Left ventricle myocardium inferior (tissue), 1 donor: ENCODE measurements around the gene GMEB2. TPM values are rescaled to one million over a fixed set of nuclear protein-coding genes. Genes with fewer than 3 reads are reported as not detected.

Experiments
- DNase-seq: peaks from one replicate; pipeline ENCODE4 v3.0.0-alpha.2; 2020
- H3K27ac ChIP-seq: fragments of 200-600 bp; replicated peaks from 2 replicates; pipeline ENCODE4 v1.8.0; 2021
- H3K27me3 ChIP-seq: fragments of 200-600 bp; 2 replicates; pipeline ENCODE4 v1.8.0; 2021; ENCODE audit warnings: low read depth
- H3K36me3 ChIP-seq: fragments of 200-600 bp; 2 replicates; pipeline ENCODE4 v1.8.0; 2021
- H3K4me1 ChIP-seq: fragments of 200-600 bp; 2 replicates; pipeline ENCODE4 v1.8.0; 2021
- H3K4me3 ChIP-seq: fragments of 200-600 bp; 2 replicates; pipeline ENCODE4 v1.8.0; 2021; ENCODE audit warnings: mild to moderate bottlenecking, moderate library complexity
- H3K9me3 ChIP-seq: fragments of 200-600 bp; replicated peaks from 2 replicates; pipeline ENCODE4 v1.8.0; 2021
- CTCF ChIP-seq: fragments of 200-600 bp; IDR thresholded peaks from 2 replicates; pipeline ENCODE4 v1.8.0; 2021; ENCODE audit warnings: antibody characterized with exemption, mild to moderate bottlenecking, borderline replicate concordance
- intact Hi-C: fragments of 100-400 bp; cut with micrococcal nuclease; formaldehyde crosslinking; loops from one replicate; pipeline ENCODE4 v1.11.0; 2022
- total RNA-seq: library from RNA; stranded (reverse); fragmentation: NEBNext Ultra II Directional; extraction: Animal tissue kit (Norgen Biotek cat#: 25700); gene quantifications from one replicate; pipeline ENCODE4 v1.2.1, GENCODE V29; 2021
- donor health status: DM: no; HTN: yes; CAD: no; lungs with severe emphysema.

The GMEB2 gene
- total RNA-seq, 1 donor from 2014 or later = 5.3 TPM

DNA sequence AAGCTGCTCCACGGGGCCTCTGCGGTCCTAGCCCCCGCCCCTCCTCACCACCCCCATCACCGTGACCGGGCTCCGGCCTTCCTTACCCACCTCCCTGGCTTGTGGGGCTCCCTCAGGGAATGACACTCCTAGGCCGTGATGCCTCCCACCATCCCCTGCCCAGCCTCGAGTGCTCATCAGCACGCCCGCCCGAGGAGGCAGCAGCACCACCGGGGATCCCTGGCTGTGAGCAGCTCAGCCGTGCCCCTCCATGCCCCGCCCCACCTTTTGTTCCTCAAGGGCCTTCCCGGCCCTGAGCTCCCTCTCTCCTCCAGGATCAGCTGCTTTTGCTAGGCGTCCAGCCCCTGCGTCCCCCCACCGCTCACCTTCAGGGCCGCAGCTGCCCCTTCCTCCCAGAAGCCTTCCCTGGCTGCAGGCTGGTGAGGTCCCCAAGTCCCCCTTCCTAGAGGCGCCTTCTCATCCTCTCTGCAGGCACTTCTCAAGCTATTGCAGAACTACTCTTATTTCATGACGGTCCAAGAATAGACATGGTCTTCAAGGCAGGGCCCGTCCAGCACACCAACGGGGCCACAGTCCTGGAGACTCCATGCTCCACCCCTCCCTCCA, 69.9 kb downstream of the GMEB2 start:
- Histone ChIP-seq H3K4me3 (no peak overlapping the region), H3K36me3 (peaks cover 35% of the 10 kb centered on the region), H3K27ac (no peak overlapping the region), H3K4me1 (peaks cover 14% of the 10 kb centered on the region), H3K9me3 (no peaks in the 10 kb centered on the region), H3K27me3 (peaks cover 17% of the 10 kb centered on the region)
- DNase-seq = no peak
- TF ChIP-seq CTCF = no peak
- intact Hi-C loops = no loop called here

- Histone ChIP-seq H3K27ac (no peak overlapping the region), H3K36me3 (peaks cover 23% of the 10 kb centered on the region), H3K9me3 (no peaks in the 10 kb centered on the region), H3K4me3 (no peak overlapping the region), H3K27me3 (peaks cover 20% of the 10 kb centered on the region), H3K4me1 (peaks cover 14% of the 10 kb centered on the region)
- intact Hi-C loops = no loop called here
- DNase-seq = no peak
- no peak for TF ChIP-seq CTCF
These were observed 71.1 kb downstream of the GMEB2 start for GRCh38 chr20:63555661-63556381.

DNA sequence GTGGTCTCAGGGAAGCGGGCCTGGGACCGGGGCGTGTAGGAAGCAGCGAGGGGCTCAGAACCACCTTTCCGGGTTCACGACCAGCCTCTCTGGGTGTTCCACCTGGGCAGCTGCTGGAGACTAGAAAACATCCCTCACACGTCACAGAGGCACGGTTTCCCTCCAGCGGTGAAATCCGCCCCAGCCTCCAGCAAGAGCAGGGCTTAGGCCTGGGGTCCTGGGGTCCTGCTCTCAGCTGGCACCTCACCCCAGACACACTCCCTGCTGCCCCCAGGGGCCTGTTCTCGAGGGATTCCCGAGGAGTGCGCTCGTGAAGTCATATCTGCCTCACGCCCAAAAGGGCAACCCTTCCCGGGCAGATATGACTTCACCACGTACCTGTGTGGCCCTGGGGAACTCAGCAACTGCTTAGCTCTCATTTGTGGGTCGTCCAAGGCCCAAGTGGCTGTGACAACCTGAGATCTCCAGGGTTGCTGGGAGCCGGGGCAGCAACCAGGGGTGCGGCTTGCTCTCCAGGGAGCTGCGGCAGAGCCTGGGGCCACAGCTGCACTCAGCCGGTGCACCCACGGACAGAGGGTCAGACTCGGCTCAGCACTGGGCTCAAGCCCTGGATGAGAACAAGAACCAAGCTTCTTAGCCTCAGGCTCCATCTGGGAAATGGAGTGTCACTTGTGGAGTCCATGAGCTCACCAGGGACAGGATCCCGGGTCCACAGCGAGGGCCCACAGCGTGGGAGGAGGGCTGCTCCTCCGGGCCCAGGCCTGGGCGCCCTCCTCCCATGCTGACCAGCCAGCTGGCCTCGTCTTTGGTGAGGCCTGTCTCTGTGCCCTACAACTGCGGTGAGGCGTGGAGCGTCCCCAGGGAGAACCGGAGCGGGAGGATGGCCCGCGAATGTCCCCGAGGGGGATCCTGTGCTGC, 72.3 kb downstream of the GMEB2 start:
- no peak for DNase-seq
- peak overlapping the region; percentile 72 for H3K4me3 ChIP-seq

GRCh38 chr20:63553933-63554290, 73.0 kb downstream of the GMEB2 start, which contains the start of gene FNDC11:
Gene FNDC11, plus strand, starts transcription at chr20:63554159. Its CDS starts 1,505 bp downstream, at chr20:63555664.
- no peak for TF ChIP-seq CTCF
- Histone ChIP-seq H3K27ac (no peak within 1 kb of the TSS), H3K27me3 (peaks cover 38% of the 10 kb centered on the region), H3K4me1 (peaks cover 14% of the 10 kb centered on the region), H3K4me3 (peak within 1 kb of the TSS; percentile 72), H3K9me3 (no peaks in the 10 kb centered on the region), H3K36me3 (peaks cover 8% of the 10 kb centered on the region)
- no peak for DNase-seq
- intact Hi-C loops = no loop called here

More for the DNA sequence above, 72.3 kb downstream of the GMEB2 start:
- intact Hi-C loops = no loop called here
- peaks cover 32% of the 10 kb centered on the region for H3K27me3 ChIP-seq
- no peak overlapping the region for H3K27ac ChIP-seq
- H3K4me1 ChIP-seq = peaks cover 14% of the 10 kb centered on the region
- H3K9me3 ChIP-seq = no peaks in the 10 kb centered on the region
- TF ChIP-seq CTCF = no peak
- peaks cover 11% of the 10 kb centered on the region for H3K36me3 ChIP-seq

DNA sequence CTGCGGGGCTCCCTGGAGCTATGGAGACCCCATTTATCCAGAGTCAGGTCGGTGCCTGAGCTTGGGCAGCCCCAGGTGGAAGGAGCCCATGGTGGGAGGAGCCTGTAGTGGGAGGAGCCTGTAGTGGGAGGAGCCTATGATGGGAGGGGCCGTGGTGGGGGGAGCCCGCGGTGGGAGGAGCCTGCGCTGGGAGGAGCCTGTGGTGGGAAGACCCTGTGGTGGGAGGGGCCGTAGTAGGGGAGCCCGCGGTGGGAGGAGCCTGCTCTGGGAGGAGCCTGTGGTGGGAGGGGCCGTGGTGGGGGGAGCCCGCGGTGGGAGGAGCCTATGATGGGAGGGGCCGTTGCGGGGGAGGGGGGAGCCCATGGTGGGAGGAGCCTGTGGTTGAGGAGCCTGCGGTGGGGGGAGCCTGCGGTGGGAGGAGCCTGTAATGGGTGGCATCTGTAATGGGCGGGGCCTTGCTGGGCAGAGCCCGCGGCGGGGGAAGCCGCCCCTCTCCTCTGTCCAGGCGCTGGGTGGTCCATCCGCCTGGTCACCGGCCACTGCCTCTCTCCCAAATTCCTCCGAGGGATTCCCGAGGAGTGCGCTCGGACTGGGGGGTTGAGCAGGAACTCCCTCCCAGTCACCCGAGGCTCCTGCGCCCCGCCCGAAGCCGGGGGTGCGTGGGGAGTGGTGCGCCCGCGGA, 73.5 kb downstream of the GMEB2 start:
- Histone ChIP-seq H3K4me1 (peaks cover 14% of the 10 kb centered on the region), H3K27ac (no peak overlapping the region), H3K27me3 (peaks cover 43% of the 10 kb centered on the region), H3K9me3 (no peaks in the 10 kb centered on the region), H3K36me3 (peaks cover 3% of the 10 kb centered on the region), H3K4me3 (peak overlapping the region; percentile 72)
- DNase-seq = peak; percentile 72
- intact Hi-C loops = no loop called here
- no peak for TF ChIP-seq CTCF
